ENCODE measurements around the gene CLCN2. TPM values are rescaled to one million over a fixed set of nuclear protein-coding genes. Genes with fewer than 3 reads are reported as not detected.

The CLCN2 gene
- total RNA-seq, 1 donor = 4.3 TPM

- Histone ChIP-seq H3K79me2 (ENCODE audit: insufficient read depth, low read length) (peaks cover 87% of the 10 kb centered on the region), H4K20me1 (ENCODE audit: insufficient read depth, low read length) (peaks cover 69% of the 10 kb centered on the region)
Measured at GRCh38 chr3:184325715-184326369, 35.6 kb downstream of the CLCN2 start.

DNA sequence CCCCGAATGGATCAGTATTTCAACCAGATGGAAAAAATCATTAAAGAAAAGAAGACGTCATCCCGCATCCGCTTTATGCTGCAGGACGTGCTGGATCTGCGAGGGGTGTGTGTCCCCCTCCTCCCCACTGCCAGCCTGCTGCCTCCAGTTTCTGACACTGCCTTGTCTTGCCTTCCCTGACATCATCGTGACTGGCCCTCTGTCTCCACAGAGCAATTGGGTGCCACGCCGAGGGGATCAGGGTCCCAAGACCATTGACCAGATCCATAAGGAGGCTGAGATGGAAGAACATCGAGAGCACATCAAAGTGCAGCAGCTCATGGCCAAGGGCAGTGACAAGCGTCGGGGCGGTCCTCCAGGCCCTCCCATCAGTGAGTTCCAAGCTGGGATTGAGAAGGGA, 36.1 kb downstream of the CLCN2 start:
- no peaks in the 10 kb centered on the region for H3K9me3 ChIP-seq (ENCODE audit: low read depth, low read length)
- peak; percentile 61 for DNase-seq (ENCODE audit: insufficient read length, low spot score, missing footprints)
- TF ChIP-seq, protein P1, sequence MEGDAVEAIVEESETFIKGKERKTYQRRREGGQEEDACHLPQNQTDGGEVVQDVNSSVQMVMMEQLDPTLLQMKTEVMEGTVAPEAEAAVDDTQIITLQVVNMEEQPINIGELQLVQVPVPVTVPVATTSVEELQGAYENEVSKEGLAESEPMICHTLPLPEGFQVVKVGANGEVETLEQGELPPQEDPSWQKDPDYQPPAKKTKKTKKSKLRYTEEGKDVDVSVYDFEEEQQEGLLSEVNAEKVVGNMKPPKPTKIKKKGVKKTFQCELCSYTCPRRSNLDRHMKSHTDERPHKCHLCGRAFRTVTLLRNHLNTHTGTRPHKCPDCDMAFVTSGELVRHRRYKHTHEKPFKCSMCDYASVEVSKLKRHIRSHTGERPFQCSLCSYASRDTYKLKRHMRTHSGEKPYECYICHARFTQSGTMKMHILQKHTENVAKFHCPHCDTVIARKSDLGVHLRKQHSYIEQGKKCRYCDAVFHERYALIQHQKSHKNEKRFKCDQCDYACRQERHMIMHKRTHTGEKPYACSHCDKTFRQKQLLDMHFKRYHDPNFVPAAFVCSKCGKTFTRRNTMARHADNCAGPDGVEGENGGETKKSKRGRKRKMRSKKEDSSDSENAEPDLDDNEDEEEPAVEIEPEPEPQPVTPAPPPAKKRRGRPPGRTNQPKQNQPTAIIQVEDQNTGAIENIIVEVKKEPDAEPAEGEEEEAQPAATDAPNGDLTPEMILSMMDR (IDR thresholded peaks at IDR 0.05; ENCODE audit: extremely low read depth, low read depth, low read length) = no peak
- peaks cover 93% of the 10 kb centered on the region for H3K79me2 ChIP-seq (ENCODE audit: insufficient read depth, low read length)
- no peaks in the 10 kb centered on the region for H3K27me3 ChIP-seq (ENCODE audit: insufficient read depth, low read length)
- H3K4me3 ChIP-seq (ENCODE audit: insufficient read depth, low read length) = no peak overlapping the region
- peaks cover 100% of the 10 kb centered on the region for H3K36me3 ChIP-seq (ENCODE audit: insufficient read depth, low read length)
- peaks cover 75% of the 10 kb centered on the region for H4K20me1 ChIP-seq (ENCODE audit: insufficient read depth, low read length)
- H3K27ac ChIP-seq (ENCODE audit: low read depth, low read length) = no peak overlapping the region
- H3K4me1 ChIP-seq (ENCODE audit: insufficient read depth, low read length) = peaks cover 10% of the 10 kb centered on the region
- no peak overlapping the region for H2AFZ ChIP-seq (ENCODE audit: low read length)
- no peak overlapping the region for H3K4me2 ChIP-seq (ENCODE audit: insufficient read depth, low read length)

More at GRCh38 chr3:184325715-184326369, 35.6 kb downstream of the CLCN2 start:
- no peaks in the 10 kb centered on the region for H3K9me3 ChIP-seq (ENCODE audit: low read depth, low read length)
- TF ChIP-seq, protein P1 (IDR thresholded peaks at IDR 0.05; ENCODE audit: extremely low read depth, low read depth, low read length) = no peak
- no peak overlapping the region for H3K4me3 ChIP-seq (ENCODE audit: insufficient read depth, low read length)
- H2AFZ ChIP-seq (ENCODE audit: low read length) = no peak overlapping the region
- no peak overlapping the region for H3K27ac ChIP-seq (ENCODE audit: low read depth, low read length)
- H3K27me3 ChIP-seq (ENCODE audit: insufficient read depth, low read length) = no peaks in the 10 kb centered on the region
- H3K36me3 ChIP-seq (ENCODE audit: insufficient read depth, low read length) = peaks cover 98% of the 10 kb centered on the region
- no peak overlapping the region for H3K4me2 ChIP-seq (ENCODE audit: insufficient read depth, low read length)
- DNase-seq (ENCODE audit: insufficient read length, low spot score, missing footprints) = peak; percentile 65
- H3K4me1 ChIP-seq (ENCODE audit: insufficient read depth, low read length) = peaks cover 4% of the 10 kb centered on the region

- Histone ChIP-seq H3K9me3 (ENCODE audit: low read depth, low read length) (no peaks in the 10 kb centered on the region), H3K4me3 (ENCODE audit: insufficient read depth, low read length) (no peak overlapping the region)
Measured at GRCh38 chr3:184323696-184324095, 37.7 kb downstream of the CLCN2 start.

More at GRCh38 chr3:184323696-184324095, 37.7 kb downstream of the CLCN2 start:
- Histone ChIP-seq H3K27me3 (ENCODE audit: insufficient read depth, low read length) (no peaks in the 10 kb centered on the region), H3K4me1 (ENCODE audit: insufficient read depth, low read length) (peaks cover 24% of the 10 kb centered on the region), H3K27ac (ENCODE audit: low read depth, low read length) (no peak overlapping the region), H3K4me2 (ENCODE audit: insufficient read depth, low read length) (no peak overlapping the region), H4K20me1 (ENCODE audit: insufficient read depth, low read length) (peaks cover 82% of the 10 kb centered on the region), H3K79me2 (ENCODE audit: insufficient read depth, low read length) (peaks cover 91% of the 10 kb centered on the region), H2AFZ (ENCODE audit: low read length) (no peak overlapping the region), H3K36me3 (ENCODE audit: insufficient read depth, low read length) (peaks cover 89% of the 10 kb centered on the region)
- no peak for DNase-seq (ENCODE audit: insufficient read length, low spot score, missing footprints)
- TF ChIP-seq, protein P1 (IDR thresholded peaks at IDR 0.05; ENCODE audit: extremely low read depth, low read depth, low read length) = no peak

Data from osteoblast (primary cell).